BLaER1 treated with 17β-estradiol and CSF1 and Interleukin-3, amounts not matched to agents 10 nM and 100 nM (cell line): ENCODE results near the gene PARD3.

ENCODE experiments used
- H3K27ac ChIP-seq, 11 experiments: shearing (Covaris generic); formaldehyde crosslinking; 2 replicates each; pipeline ENCODE4 v1.8.1; 2022
- H3K27me3 ChIP-seq, 11 experiments: shearing (Covaris generic); formaldehyde crosslinking; 2 replicates each; pipeline ENCODE4 v1.8.1; 2022
- H3K36me3 ChIP-seq, 11 experiments: shearing (Covaris generic); formaldehyde crosslinking; 2 replicates each; pipeline ENCODE4 v1.8.1; 2022
- H3K4me1 ChIP-seq, 10 experiments: shearing (Covaris generic); formaldehyde crosslinking; 2 replicates each; pipeline ENCODE4 v1.8.1; 2022
- H3K4me2 ChIP-seq, 11 experiments: shearing (Covaris generic); formaldehyde crosslinking; 2 replicates each; pipeline ENCODE4 v1.8.1; 2022
- H3K4me3 ChIP-seq, 10 experiments: shearing (Covaris generic); formaldehyde crosslinking; 2 replicates each; pipeline ENCODE4 v1.8.1; 2022
- H3K9ac ChIP-seq, 11 experiments: shearing (Covaris generic); formaldehyde crosslinking; 2 replicates each; pipeline ENCODE4 v1.8.1; 2022
- H3K9me3 ChIP-seq, 11 experiments: shearing (Covaris generic); formaldehyde crosslinking; replicated peaks in 1 of 11; 2 replicates each; pipeline ENCODE4 v1.8.1; 2022
- H4K20me1 ChIP-seq, 11 experiments: shearing (Covaris generic); formaldehyde crosslinking; 2 replicates each; pipeline ENCODE4 v1.8.1; 2022
- Cebpa-rat ChIP-seq, 11 experiments: shearing (Covaris generic); IDR thresholded peaks; 2 replicates each; pipeline ENCODE4 v1.8.1; 2022

Gene PARD3

DNA sequence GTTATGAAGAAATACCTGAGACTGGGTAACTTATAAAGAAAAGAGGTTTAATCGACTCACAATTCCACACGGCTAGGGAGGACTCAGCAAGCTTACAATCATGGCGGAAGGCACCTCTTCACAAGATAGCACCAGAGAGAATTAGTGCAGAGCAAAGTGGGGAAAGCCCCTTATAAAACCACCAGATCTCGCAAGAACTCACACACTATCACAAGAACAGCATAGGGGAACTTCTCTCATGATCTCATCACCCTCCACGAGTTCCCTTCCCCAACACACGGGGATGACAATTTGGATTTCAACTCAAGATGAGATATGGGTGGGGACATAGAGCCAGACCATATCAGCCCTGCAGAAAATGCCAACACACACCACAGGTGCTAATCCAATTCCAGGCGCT is 218.7 kb downstream of the PARD3 start:
- Histone ChIP-seq H3K4me1 (peaks cover 0 to 11% (median 0%) of the 10 kb centered on the region in 10 experiments; a peak in 2 of 20 replicates), H3K9ac (no peak overlapping the region), H4K20me1 (peaks cover 0 to 5% (median 0%) of the 10 kb centered on the region in 11 experiments; a peak in 2 of 22 replicates), H3K9me3 (no peaks in the 10 kb centered on the region), H3K4me2 (peak overlapping the region in 2 of 11 experiments; percentile 27 to 40; a peak in 3 of 22 replicates), H3K4me3 (no peak overlapping the region), H3K27ac (no peak overlapping the region), H3K36me3 (no peaks in the 10 kb centered on the region), H3K27me3 (no peaks in the 10 kb centered on the region)
- no peak for TF ChIP-seq Cebpa-rat (IDR thresholded peaks at IDR 0.05)

DNA sequence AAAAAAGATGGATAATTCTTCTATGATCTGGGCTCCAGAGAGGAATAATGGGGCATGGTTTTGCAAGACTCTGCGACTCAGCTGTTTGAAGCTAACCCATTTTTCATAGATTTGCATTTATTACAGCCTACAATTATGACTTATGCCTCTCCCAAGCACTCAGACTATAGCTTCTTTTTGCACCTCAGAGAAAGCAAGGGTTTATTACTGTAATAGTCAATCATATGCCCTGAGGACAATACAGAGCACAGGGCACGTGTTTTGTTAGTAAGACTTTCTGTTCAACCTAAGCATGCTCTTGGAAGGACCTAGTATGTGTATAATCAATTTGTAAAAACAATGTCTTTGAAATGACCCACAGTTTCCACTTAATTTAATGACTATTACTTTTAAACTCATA is 221.2 kb downstream of the PARD3 start:
- Histone ChIP-seq H3K36me3 (no peaks in the 10 kb centered on the region), H3K9ac (no peak overlapping the region), H3K27ac (no peak overlapping the region), H3K9me3 (0 out of 22 replicates have a peak, but pooled peaks cover 0 to 3% (median 0%) of the 10 kb centered on the region in 11 experiments), H3K4me3 (no peak overlapping the region), H3K4me1 (peaks cover 0 to 11% (median 0%) of the 10 kb centered on the region in 10 experiments; a peak in 2 of 20 replicates), H4K20me1 (peaks cover 0 to 12% (median 0%) of the 10 kb centered on the region in 11 experiments; a peak in 2 of 22 replicates), H3K27me3 (no peaks in the 10 kb centered on the region), H3K4me2 (no peak overlapping the region)
- TF ChIP-seq Cebpa-rat (IDR thresholded peaks at IDR 0.05) = no peak

- 0 out of 22 replicates have a peak, but pooled peaks cover 0 to 3% (median 0%) of the 10 kb centered on the region in 11 experiments for H3K9me3 ChIP-seq
- no peak overlapping the region for H3K9ac ChIP-seq
- H3K36me3 ChIP-seq = no peaks in the 10 kb centered on the region
- H3K27ac ChIP-seq = no peak overlapping the region
- no peak overlapping the region for H3K4me3 ChIP-seq
- H3K4me1 ChIP-seq = peaks cover 0 to 11% (median 0%) of the 10 kb centered on the region in 10 experiments; a peak in 2 of 20 replicates
- no peak for TF ChIP-seq Cebpa-rat (IDR thresholded peaks at IDR 0.05)
- no peaks in the 10 kb centered on the region for H3K27me3 ChIP-seq
- H3K4me2 ChIP-seq = no peak overlapping the region
- peaks cover 0 to 12% (median 0%) of the 10 kb centered on the region in 11 experiments; a peak in 2 of 22 replicates for H4K20me1 ChIP-seq
Observed at GRCh38 chr10:34593374-34593890, 221.7 kb downstream of the PARD3 start.

DNA sequence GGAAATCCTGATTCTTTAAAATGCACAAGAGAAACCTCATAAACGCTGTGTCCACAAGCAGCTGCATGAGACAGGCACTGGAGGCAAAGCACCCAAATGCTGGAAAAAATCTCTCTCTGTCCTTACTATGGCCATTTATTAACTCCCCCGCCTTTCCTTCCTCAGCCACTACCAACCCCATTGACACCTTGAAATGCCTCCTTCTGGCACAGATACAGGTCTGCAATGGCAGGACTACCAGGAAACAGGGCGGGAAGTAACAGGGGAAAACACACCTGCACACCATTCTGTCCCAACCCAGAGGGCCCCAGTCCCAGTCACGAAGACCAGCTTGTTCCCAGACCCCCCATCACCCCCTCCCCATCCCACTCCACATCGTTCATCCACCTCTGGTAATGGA is 224.3 kb downstream of the PARD3 start:
- Histone ChIP-seq H4K20me1 (peaks cover 0 to 10% (median 0%) of the 10 kb centered on the region in 11 experiments; a peak in 2 of 22 replicates), H3K4me1 (peaks cover 0 to 7% (median 0%) of the 10 kb centered on the region in 10 experiments; a peak in 2 of 20 replicates), H3K27ac (no peak overlapping the region), H3K4me2 (no peak overlapping the region), H3K9ac (no peak overlapping the region), H3K27me3 (no peaks in the 10 kb centered on the region), H3K36me3 (no peaks in the 10 kb centered on the region), H3K9me3 (0 out of 22 replicates have a peak, but pooled peaks cover 0 to 3% (median 0%) of the 10 kb centered on the region in 11 experiments), H3K4me3 (no peak overlapping the region)
- TF ChIP-seq Cebpa-rat (IDR thresholded peaks at IDR 0.05) = no peak

- no peak overlapping the region for H3K9ac ChIP-seq
- H3K4me2 ChIP-seq = no peak overlapping the region
- no peak overlapping the region for H3K4me3 ChIP-seq
- peaks cover 0 to 8% (median 0%) of the 10 kb centered on the region in 11 experiments; a peak in 1 of 22 replicates for H4K20me1 ChIP-seq
- 0 out of 22 replicates have a peak, but pooled peaks cover 0 to 3% (median 0%) of the 10 kb centered on the region in 11 experiments for H3K9me3 ChIP-seq
- H3K27ac ChIP-seq = no peak overlapping the region
- peaks cover 0 to 15% (median 4%) of the 10 kb centered on the region in 10 experiments; a peak in 12 of 20 replicates for H3K4me1 ChIP-seq
- no peaks in the 10 kb centered on the region for H3K27me3 ChIP-seq
- H3K36me3 ChIP-seq = no peaks in the 10 kb centered on the region
- no peak for TF ChIP-seq Cebpa-rat (IDR thresholded peaks at IDR 0.05)
Observed at GRCh38 chr10:34589275-34589674, 225.8 kb downstream of the PARD3 start.

DNA sequence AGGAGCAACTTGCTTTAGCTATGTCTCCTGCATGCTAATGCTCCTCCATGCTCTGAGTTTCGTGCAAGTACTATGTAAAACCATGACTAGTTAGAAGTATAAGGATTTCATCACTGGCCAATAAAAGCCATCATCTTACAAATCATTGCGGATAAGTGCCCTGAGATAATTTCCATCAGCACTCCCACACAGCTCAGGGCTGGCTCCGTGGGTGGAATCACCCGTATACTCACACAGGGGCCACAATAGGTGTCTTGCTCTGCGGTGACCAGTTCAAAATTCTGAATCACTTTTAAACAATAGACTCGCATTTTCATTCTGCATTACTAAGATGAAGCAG is 227.4 kb downstream of the PARD3 start:
- no peak overlapping the region for H3K9ac ChIP-seq
- H3K4me3 ChIP-seq = no peak overlapping the region
- H3K36me3 ChIP-seq = no peaks in the 10 kb centered on the region
- H3K4me2 ChIP-seq = no peak overlapping the region
- TF ChIP-seq Cebpa-rat (IDR thresholded peaks at IDR 0.05) = no peak
- H4K20me1 ChIP-seq = peaks cover 0 to 8% (median 0%) of the 10 kb centered on the region in 11 experiments; a peak in 1 of 22 replicates
- peaks cover 0 to 26% (median 9%) of the 10 kb centered on the region in 10 experiments; a peak in 12 of 20 replicates for H3K4me1 ChIP-seq
- H3K27ac ChIP-seq = no peak overlapping the region
- 0 out of 22 replicates have a peak, but pooled peaks cover 0 to 3% (median 0%) of the 10 kb centered on the region in 11 experiments for H3K9me3 ChIP-seq
- no peaks in the 10 kb centered on the region for H3K27me3 ChIP-seq

DNA sequence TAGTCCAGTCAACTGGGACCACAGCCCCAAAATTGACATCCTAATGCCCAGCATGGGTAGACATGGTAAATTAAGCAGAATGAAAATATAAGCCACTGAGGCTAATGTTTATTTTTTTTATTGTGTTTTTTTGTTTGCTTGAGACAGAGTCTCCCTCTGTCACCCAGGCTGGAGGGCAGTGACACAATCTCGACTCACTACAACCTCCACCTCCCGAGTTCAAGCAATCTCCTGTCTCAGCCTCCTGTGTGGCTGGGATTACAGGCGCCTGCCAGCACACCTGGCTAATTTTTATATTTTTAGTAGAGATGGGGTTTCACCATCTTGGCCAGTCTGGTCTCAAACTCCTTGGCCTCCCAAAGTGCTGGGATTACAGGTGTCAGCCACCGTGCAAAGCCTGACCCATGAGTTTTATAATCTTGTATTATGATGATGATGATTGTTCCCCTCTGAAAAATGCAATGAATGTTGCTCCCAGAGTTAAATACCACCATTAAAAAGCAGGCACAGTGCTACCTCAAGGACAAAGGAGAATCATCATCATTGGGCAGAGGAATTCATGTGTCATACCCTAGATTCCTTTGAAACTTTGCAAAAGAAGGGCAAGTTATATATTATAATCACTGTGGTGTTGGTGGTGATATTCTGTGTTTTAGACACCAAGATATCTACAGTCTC is 228.0 kb downstream of the PARD3 start:
- no peak overlapping the region for H3K4me2 ChIP-seq
- H3K27ac ChIP-seq = no peak overlapping the region
- no peak overlapping the region for H3K4me3 ChIP-seq
- no peak for TF ChIP-seq Cebpa-rat (IDR thresholded peaks at IDR 0.05)
- peaks cover 0 to 26% (median 9%) of the 10 kb centered on the region in 10 experiments; a peak in 12 of 20 replicates for H3K4me1 ChIP-seq
- 0 out of 22 replicates have a peak, but pooled peaks cover 0 to 3% (median 0%) of the 10 kb centered on the region in 11 experiments for H3K9me3 ChIP-seq
- H3K27me3 ChIP-seq = no peaks in the 10 kb centered on the region
- no peak overlapping the region for H3K9ac ChIP-seq
- H3K36me3 ChIP-seq = no peaks in the 10 kb centered on the region
- peaks cover 0 to 8% (median 0%) of the 10 kb centered on the region in 11 experiments; a peak in 1 of 22 replicates for H4K20me1 ChIP-seq

- TF ChIP-seq Cebpa-rat (IDR thresholded peaks at IDR 0.05) = no peak
- H3K4me1 ChIP-seq = peaks cover 0 to 26% (median 9%) of the 10 kb centered on the region in 10 experiments; a peak in 12 of 20 replicates
Observed at GRCh38 chr10:34585422-34586112, 229.5 kb downstream of the PARD3 start.

More at GRCh38 chr10:34585422-34586112, 229.5 kb downstream of the PARD3 start:
- peaks cover 0 to 8% (median 0%) of the 10 kb centered on the region in 11 experiments; a peak in 1 of 22 replicates for H4K20me1 ChIP-seq
- H3K27ac ChIP-seq = no peak overlapping the region
- no peak overlapping the region for H3K4me3 ChIP-seq
- no peaks in the 10 kb centered on the region for H3K27me3 ChIP-seq
- H3K4me2 ChIP-seq = no peak overlapping the region; a peak in 1 of 22 replicates
- H3K9me3 ChIP-seq = 0 out of 22 replicates have a peak, but pooled peaks cover 0 to 3% (median 0%) of the 10 kb centered on the region in 11 experiments
- no peak overlapping the region for H3K9ac ChIP-seq
- H3K36me3 ChIP-seq = no peaks in the 10 kb centered on the region
